Measurements from ENCODE around the gene UFL1. TPM values are rescaled to one million over a fixed set of nuclear protein-coding genes. Genes with fewer than 3 reads are reported as not detected.

Gene UFL1
- polyA plus RNA-seq, 1 donor from 2014 or later, result 20.6 TPM

DNA sequence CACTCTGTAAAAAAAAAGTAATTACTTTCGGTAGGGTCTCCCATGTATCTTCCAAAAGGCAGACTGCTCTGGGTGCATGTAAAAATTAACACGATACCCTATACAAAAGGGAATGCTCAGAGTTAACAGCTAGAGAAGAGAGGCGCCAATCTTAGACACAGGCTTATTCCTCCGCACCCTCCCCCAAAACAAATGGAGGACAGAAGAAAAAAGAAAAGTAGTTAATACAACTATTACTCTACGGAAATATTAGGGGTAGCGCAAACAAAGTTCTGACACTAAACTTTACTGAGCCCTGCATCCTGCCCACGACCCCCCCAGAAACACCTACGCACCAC is 331 bp upstream of the UFL1 start:
- no peaks in the 10 kb centered on the region for H3K9me2 ChIP-seq (ENCODE audit: insufficient read depth, low read length)
- H3K9me3 ChIP-seq (ENCODE audit: low read length), result no peaks in the 10 kb centered on the region
- H3K9ac ChIP-seq (ENCODE audit: low read length), result peak overlapping the region; percentile 92
- peak overlapping the region; percentile 78 for H3K4me3 ChIP-seq (ENCODE audit: low read length)
- peaks cover 12% of the 10 kb centered on the region for H3K79me2 ChIP-seq (replicated peaks; ENCODE audit: insufficient read depth, low read length)
- H3F3A ChIP-seq (ENCODE audit: insufficient read depth, low read length, poor library complexity, severe bottlenecking), result no peaks in the 10 kb centered on the region
- peak overlapping the region; percentile 93 for H3K27ac ChIP-seq (ENCODE audit: low read length)
- TF ChIP-seq TAF1 (IDR thresholded peaks at IDR 0.05; ENCODE audit: low read depth), result no peak
- no peak for TF ChIP-seq MXI1 (conservative IDR thresholded peaks at IDR 0.05; ENCODE audit: poor library complexity, severe bottlenecking)
- TF ChIP-seq, protein P1, sequence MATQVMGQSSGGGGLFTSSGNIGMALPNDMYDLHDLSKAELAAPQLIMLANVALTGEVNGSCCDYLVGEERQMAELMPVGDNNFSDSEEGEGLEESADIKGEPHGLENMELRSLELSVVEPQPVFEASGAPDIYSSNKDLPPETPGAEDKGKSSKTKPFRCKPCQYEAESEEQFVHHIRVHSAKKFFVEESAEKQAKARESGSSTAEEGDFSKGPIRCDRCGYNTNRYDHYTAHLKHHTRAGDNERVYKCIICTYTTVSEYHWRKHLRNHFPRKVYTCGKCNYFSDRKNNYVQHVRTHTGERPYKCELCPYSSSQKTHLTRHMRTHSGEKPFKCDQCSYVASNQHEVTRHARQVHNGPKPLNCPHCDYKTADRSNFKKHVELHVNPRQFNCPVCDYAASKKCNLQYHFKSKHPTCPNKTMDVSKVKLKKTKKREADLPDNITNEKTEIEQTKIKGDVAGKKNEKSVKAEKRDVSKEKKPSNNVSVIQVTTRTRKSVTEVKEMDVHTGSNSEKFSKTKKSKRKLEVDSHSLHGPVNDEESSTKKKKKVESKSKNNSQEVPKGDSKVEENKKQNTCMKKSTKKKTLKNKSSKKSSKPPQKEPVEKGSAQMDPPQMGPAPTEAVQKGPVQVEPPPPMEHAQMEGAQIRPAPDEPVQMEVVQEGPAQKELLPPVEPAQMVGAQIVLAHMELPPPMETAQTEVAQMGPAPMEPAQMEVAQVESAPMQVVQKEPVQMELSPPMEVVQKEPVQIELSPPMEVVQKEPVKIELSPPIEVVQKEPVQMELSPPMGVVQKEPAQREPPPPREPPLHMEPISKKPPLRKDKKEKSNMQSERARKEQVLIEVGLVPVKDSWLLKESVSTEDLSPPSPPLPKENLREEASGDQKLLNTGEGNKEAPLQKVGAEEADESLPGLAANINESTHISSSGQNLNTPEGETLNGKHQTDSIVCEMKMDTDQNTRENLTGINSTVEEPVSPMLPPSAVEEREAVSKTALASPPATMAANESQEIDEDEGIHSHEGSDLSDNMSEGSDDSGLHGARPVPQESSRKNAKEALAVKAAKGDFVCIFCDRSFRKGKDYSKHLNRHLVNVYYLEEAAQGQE (IDR thresholded peaks at IDR 0.05; ENCODE audit: borderline replicate concordance), result no peak
- no peak for TF ChIP-seq EP300 (conservative IDR thresholded peaks at IDR 0.05; ENCODE audit: poor library complexity, severe bottlenecking)
- TF ChIP-seq SMC3 (conservative IDR thresholded peaks at IDR 0.05; ENCODE audit: poor library complexity), result no peak
- TF ChIP-seq RAD21 (conservative IDR thresholded peaks at IDR 0.05), result no peak
- no peak for TF ChIP-seq EZH2 (IDR thresholded peaks at IDR 0.05; ENCODE audit: borderline replicate concordance, insufficient read depth, low read length, poor library complexity, severe bottlenecking)
- no peak for TF ChIP-seq POLR2AphosphoS5 (IDR thresholded peaks at IDR 0.05)
- TF ChIP-seq, protein P2, sequence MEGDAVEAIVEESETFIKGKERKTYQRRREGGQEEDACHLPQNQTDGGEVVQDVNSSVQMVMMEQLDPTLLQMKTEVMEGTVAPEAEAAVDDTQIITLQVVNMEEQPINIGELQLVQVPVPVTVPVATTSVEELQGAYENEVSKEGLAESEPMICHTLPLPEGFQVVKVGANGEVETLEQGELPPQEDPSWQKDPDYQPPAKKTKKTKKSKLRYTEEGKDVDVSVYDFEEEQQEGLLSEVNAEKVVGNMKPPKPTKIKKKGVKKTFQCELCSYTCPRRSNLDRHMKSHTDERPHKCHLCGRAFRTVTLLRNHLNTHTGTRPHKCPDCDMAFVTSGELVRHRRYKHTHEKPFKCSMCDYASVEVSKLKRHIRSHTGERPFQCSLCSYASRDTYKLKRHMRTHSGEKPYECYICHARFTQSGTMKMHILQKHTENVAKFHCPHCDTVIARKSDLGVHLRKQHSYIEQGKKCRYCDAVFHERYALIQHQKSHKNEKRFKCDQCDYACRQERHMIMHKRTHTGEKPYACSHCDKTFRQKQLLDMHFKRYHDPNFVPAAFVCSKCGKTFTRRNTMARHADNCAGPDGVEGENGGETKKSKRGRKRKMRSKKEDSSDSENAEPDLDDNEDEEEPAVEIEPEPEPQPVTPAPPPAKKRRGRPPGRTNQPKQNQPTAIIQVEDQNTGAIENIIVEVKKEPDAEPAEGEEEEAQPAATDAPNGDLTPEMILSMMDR (IDR thresholded peaks at IDR 0.05; ENCODE audit: poor library complexity, severe bottlenecking), result no peak
- no peaks in the 10 kb centered on the region for H3K36me3 ChIP-seq (ENCODE audit: insufficient read depth, low read length)
- no peaks in the 10 kb centered on the region for H3K27me3 ChIP-seq (ENCODE audit: insufficient read depth, low read depth, low read length)
- H3K4me2 ChIP-seq (ENCODE audit: low read length), result peak overlapping the region; percentile 60
- H2AFZ ChIP-seq (ENCODE audit: low read depth, low read length), result peak overlapping the region; percentile 97
- no peaks in the 10 kb centered on the region for H4K20me1 ChIP-seq (ENCODE audit: insufficient read depth)

DNA sequence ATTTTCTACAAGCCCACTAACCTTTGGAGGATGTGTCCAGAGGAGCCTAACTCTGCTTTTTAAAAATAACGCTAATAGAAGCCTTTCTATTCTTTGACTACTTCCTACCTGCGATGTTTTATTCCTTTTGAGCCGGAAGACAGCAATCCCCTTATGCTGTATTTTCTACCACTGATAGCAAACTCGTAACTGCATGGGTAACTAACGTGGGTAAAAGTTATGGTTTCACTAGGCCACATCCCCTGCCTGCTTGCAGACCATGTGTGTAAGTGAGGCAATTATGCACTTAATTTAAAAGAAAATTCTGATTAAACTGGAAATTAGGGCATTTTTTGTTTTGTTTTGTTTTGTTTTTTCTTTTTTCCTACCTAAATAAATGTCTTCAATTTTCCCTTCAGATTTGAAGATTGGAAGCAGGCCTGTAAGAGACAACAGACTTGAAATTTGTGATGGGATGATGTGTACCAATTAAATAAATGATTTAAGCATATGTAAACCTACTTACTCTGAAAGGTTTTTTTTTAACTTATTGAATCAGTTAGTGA is 931 bp downstream of the UFL1 start:
- Histone ChIP-seq H3K27ac (ENCODE audit: low read length) (peak overlapping the region; percentile 93), H2AFZ (ENCODE audit: low read depth, low read length) (peak overlapping the region; percentile 97), H3K9me3 (ENCODE audit: low read length) (no peaks in the 10 kb centered on the region), H3K36me3 (ENCODE audit: insufficient read depth, low read length) (no peaks in the 10 kb centered on the region), H3K4me2 (ENCODE audit: low read length) (peak overlapping the region; percentile 94), H3K9me2 (ENCODE audit: insufficient read depth, low read length) (no peaks in the 10 kb centered on the region), H3K79me2 (replicated peaks; ENCODE audit: insufficient read depth, low read length) (peaks cover 12% of the 10 kb centered on the region), H3K27me3 (ENCODE audit: insufficient read depth, low read depth, low read length) (no peaks in the 10 kb centered on the region), H4K20me1 (ENCODE audit: insufficient read depth) (no peaks in the 10 kb centered on the region), H3K4me3 (ENCODE audit: low read length) (peak overlapping the region; percentile 78), H3K9ac (ENCODE audit: low read length) (peak overlapping the region; percentile 92), H3F3A (ENCODE audit: insufficient read depth, low read length, poor library complexity, severe bottlenecking) (no peaks in the 10 kb centered on the region)
- no peak for TF ChIP-seq EZH2 (IDR thresholded peaks at IDR 0.05; ENCODE audit: borderline replicate concordance, insufficient read depth, low read length, poor library complexity, severe bottlenecking)
- TF ChIP-seq, protein P1 (IDR thresholded peaks at IDR 0.05; ENCODE audit: borderline replicate concordance), result no peak
- no peak for TF ChIP-seq SMC3 (conservative IDR thresholded peaks at IDR 0.05; ENCODE audit: poor library complexity)
- TF ChIP-seq RAD21 (conservative IDR thresholded peaks at IDR 0.05), result no peak
- TF ChIP-seq, protein P2 (IDR thresholded peaks at IDR 0.05; ENCODE audit: poor library complexity, severe bottlenecking), result no peak
- TF ChIP-seq TAF1 (IDR thresholded peaks at IDR 0.05; ENCODE audit: low read depth), result no peak
